ENCODE measurements around the gene PTPRZ1. TPM values are rescaled to one million over a fixed set of nuclear protein-coding genes. Genes with fewer than 3 reads are reported as not detected.

PTPRZ1 gene
- total RNA-seq, 6 experiments from 2014 or later, result 0.29 to 0.47 TPM; not detected in 4

DNA sequence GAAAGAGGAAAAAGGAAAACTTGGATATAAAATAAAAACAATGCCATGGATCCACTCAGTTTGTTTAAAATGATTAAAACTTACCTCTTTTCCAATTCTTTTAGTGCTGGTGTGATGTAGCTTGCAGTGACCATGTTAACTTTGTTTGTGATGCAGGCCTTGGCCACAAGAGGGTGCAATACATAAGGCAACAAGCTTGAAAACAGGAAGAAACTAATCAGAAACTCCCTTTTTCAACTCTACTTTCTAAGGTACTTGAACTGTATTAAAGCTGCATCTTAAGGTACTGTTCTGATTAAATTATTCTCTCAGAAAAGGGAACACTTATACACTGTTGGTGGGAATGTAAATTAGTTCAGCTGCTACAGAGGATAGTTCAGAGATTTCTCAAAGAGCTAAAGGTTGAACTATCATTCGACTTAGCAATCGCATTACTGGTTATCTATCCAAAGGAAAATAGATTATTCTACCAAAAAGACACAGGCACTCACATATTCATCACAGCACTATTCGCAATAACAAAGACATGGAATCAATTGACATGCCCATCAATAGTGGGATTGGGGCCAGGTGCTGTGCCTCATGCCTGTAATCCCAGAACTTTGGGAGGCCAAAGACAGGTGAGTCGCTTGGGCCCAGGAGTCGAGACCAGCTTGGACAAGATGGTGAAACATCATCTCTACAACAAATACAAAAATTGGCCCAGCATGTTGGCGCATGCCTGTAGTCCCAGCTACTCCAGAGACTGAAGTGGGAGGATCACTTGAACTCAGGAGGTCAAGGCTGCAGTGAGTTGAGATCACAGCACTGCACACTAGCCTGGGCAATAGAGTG lies 220.2 kb downstream of the PTPRZ1 start:
- WGBS (ENCODE audit: insufficient coverage, low coverage, low lambda C conversion rate, missing lambda C conversion rate), result 85% methylated on average over 6 of the region's 6 CpGs
- ATAC-seq (peak; percentile 81 to 91 (median 88)), DNase-seq (peak in 2 of 3 donors; percentile 49 to 54)
- Histone ChIP-seq H3K4me1 (no peaks in the 10 kb centered on the region), H3K27me3 (no peaks in the 10 kb centered on the region), H3K36me3 (peaks cover 0 to 50% (median 16%) of the 10 kb centered on the region in 4 donors), H3K27ac (no peak overlapping the region), H3K4me3 (no peak overlapping the region), H3K9me3 (no peaks in the 10 kb centered on the region)
- no peak for TF ChIP-seq POLR2A (IDR thresholded peaks at IDR 0.05)
- TF ChIP-seq, protein P1, sequence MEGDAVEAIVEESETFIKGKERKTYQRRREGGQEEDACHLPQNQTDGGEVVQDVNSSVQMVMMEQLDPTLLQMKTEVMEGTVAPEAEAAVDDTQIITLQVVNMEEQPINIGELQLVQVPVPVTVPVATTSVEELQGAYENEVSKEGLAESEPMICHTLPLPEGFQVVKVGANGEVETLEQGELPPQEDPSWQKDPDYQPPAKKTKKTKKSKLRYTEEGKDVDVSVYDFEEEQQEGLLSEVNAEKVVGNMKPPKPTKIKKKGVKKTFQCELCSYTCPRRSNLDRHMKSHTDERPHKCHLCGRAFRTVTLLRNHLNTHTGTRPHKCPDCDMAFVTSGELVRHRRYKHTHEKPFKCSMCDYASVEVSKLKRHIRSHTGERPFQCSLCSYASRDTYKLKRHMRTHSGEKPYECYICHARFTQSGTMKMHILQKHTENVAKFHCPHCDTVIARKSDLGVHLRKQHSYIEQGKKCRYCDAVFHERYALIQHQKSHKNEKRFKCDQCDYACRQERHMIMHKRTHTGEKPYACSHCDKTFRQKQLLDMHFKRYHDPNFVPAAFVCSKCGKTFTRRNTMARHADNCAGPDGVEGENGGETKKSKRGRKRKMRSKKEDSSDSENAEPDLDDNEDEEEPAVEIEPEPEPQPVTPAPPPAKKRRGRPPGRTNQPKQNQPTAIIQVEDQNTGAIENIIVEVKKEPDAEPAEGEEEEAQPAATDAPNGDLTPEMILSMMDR (IDR thresholded peaks at IDR 0.05), result peak; percentile 65 to 86 (median 86)
- intact Hi-C loops (cut with DNase I), result no loop called here

DNA sequence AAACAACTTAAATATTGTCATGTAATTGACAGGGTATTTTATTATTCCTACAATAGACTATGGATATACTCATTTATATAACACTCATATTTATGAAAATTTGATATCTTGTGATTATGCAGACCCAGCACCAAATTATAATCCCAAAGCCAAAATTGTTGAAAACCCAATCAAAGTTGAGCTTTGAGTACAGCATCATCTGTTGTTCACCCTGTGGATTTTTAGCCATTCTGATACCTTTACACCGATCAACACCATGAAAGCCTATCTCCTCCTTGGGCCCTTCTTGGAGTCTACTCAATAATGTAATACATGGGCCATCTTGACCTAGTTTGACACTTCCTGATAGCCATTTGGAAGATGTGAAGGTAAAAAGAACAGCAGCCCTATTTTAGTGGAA lies 221.6 kb downstream of the PTPRZ1 start:
- H3K36me3 ChIP-seq, result peaks cover 0 to 46% (median 13%) of the 10 kb centered on the region in 4 donors
- ATAC-seq (no peak), DNase-seq (no peak)
- intact Hi-C loops (cut with DNase I), result no loop called here
- no peaks in the 10 kb centered on the region for H3K4me1 ChIP-seq
- TF ChIP-seq, protein P1 (IDR thresholded peaks at IDR 0.05), result no peak
- no peak for TF ChIP-seq POLR2A (IDR thresholded peaks at IDR 0.05)
- H3K9me3 ChIP-seq, result no peaks in the 10 kb centered on the region
- WGBS (ENCODE audit: insufficient coverage, low coverage, low lambda C conversion rate, missing lambda C conversion rate), result 75% methylated on average over 1 of the region's 1 CpG
- H3K27ac ChIP-seq, result no peak overlapping the region
- H3K4me3 ChIP-seq, result no peak overlapping the region
- H3K27me3 ChIP-seq, result no peaks in the 10 kb centered on the region

DNA sequence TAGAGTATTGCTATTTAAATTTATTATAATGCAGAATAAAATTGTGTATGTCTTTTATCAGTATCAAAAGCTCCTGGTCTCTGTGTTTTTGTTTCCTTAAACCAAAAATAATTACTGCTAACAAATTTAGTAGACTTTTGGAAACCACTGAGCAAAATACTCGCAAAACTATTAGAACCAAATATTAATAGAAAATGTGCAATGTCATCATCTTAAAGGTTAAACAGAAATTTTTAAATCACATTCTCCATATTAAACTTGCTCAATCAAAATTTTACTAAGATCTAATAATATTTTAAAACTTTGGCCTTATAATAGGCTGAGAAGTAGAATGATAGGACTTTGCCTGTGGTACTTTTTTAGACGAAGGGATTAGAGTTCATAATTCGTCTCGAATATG lies 222.7 kb downstream of the PTPRZ1 start:
- no peak for DNase-seq
- intact Hi-C loops (cut with DNase I), result no loop called here
- no peaks in the 10 kb centered on the region for H3K4me1 ChIP-seq
- H3K36me3 ChIP-seq, result peaks cover 0 to 37% (median 9%) of the 10 kb centered on the region in 4 donors
- no peak for ATAC-seq
- H3K27ac ChIP-seq, result no peak overlapping the region
- 56% methylated on average over 4 of the region's 4 CpGs for WGBS (ENCODE audit: insufficient coverage, low coverage, low lambda C conversion rate, missing lambda C conversion rate)
- TF ChIP-seq POLR2A (IDR thresholded peaks at IDR 0.05), result no peak
- TF ChIP-seq, protein P1 (IDR thresholded peaks at IDR 0.05), result no peak
- no peak overlapping the region for H3K4me3 ChIP-seq
- H3K27me3 ChIP-seq, result no peaks in the 10 kb centered on the region
- H3K9me3 ChIP-seq, result no peaks in the 10 kb centered on the region

DNA sequence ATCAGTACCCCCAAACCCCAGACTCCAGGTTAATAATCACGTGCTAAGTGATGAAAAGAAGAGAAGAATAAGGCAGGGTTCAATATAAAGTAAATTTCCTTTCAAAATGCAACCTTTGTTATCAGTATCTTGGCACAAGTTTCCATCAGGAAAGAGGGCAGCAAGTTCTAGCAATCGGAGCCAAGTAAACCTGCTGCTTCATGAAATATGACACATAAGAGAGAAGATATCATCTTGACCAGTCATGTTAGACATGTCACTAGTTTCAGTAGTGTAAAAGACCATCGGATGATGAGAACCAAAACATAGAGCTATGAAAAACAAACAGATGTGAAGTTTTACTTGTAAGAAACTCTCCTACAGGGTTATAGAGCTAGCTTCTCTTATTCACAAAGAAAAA lies 227.1 kb downstream of the PTPRZ1 start:
- intact Hi-C loops (cut with DNase I), result no loop called here
- Histone ChIP-seq H3K9me3 (peaks cover 0 to 9% (median 0%) of the 10 kb centered on the region in 4 donors), H3K36me3 (peaks cover 0 to 30% (median 2%) of the 10 kb centered on the region in 4 donors), H3K4me1 (no peaks in the 10 kb centered on the region), H3K27ac (no peak overlapping the region), H3K27me3 (no peaks in the 10 kb centered on the region), H3K4me3 (no peak overlapping the region)
- 65% methylated on average over 3 of the region's 3 CpGs for WGBS (ENCODE audit: insufficient coverage, low coverage, low lambda C conversion rate, missing lambda C conversion rate)
- DNase-seq (no peak), ATAC-seq (no peak)
- TF ChIP-seq POLR2A (IDR thresholded peaks at IDR 0.05), result no peak
- TF ChIP-seq, protein P1 (IDR thresholded peaks at IDR 0.05), result no peak
